ENCODE data around the gene CCZ1. TPM values are rescaled to one million over a fixed set of nuclear protein-coding genes. Genes with fewer than 3 reads are reported as not detected.
A peak's percentile ranks its signal among the peaks of the same experiment; 100 is the strongest.
"Not testable (repeated sequence)": the region's sequence is repeated elsewhere in the genome, so short reads cannot be mapped to it uniquely, and the experiment has no call there.

The CCZ1 gene
- total RNA-seq, 1 experiment from 2014 or later, result 118 TPM

- DNase-seq (ENCODE audit: low read depth), result not testable (repeated sequence)
Measured at GRCh38 chr7:5908835-5909234, 10.3 kb downstream of the CCZ1 start.

GRCh38 chr7:5916529-5916928, 18.0 kb downstream of the CCZ1 start:
- not testable (repeated sequence) for DNase-seq (ENCODE audit: low read depth)

GRCh38 chr7:5924180-5924579, 25.6 kb downstream of the CCZ1 start:
- not testable (repeated sequence) for DNase-seq (ENCODE audit: low read depth)

- DNase-seq (ENCODE audit: low read depth), result not testable (repeated sequence)
Measured at GRCh38 chr7:5924630-5925029, 26.1 kb downstream of the CCZ1 start.

- DNase-seq (ENCODE audit: low read depth), result not testable (repeated sequence)
Measured at GRCh38 chr7:5926263-5926870, 27.8 kb downstream of the CCZ1 start.

- DNase-seq (ENCODE audit: low read depth), result not testable (repeated sequence)
Measured at GRCh38 chr7:5930290-5930689, 31.8 kb downstream of the CCZ1 start.

GRCh38 chr7:5931250-5931649, 32.7 kb downstream of the CCZ1 start:
- DNase-seq (ENCODE audit: low read depth), result peak; percentile 3

- peak; percentile 53 for DNase-seq (ENCODE audit: low read depth)
Measured at GRCh38 chr7:5931905-5932644, 33.5 kb downstream of the CCZ1 start.

GRCh38 chr7:5934945-5935450, 36.5 kb downstream of the CCZ1 start:
- not testable (repeated sequence) for DNase-seq (ENCODE audit: low read depth)

- not testable (repeated sequence) for DNase-seq (ENCODE audit: low read depth)
Measured at GRCh38 chr7:5963205-5963604, 64.7 kb downstream of the CCZ1 start.

GRCh38 chr7:5963810-5964209, 65.3 kb downstream of the CCZ1 start:
- not testable (repeated sequence) for DNase-seq (ENCODE audit: low read depth)

GRCh38 chr7:5970347-5970911, 71.9 kb downstream of the CCZ1 start, which contains the start of gene RSPH10B:
TSS of gene RSPH10B (minus strand) at chr7:5970689. CDS start at chr7:5967116, 3,573 bp downstream.
- not testable (repeated sequence) for DNase-seq (ENCODE audit: low read depth)

GRCh38 chr7:5973580-5973979, 75.0 kb downstream of the CCZ1 start:
- not testable (repeated sequence) for DNase-seq (ENCODE audit: low read depth)

Other genes starting within 250 kb of the CCZ1 start
- 24.8 and 26.3 TPM in 2 replicates for gene RNF216, start 117.1 kb upstream of the CCZ1 start, total RNA-seq (2014; rRNA removed; shearing (Covaris generic))
- gene OCM, start 17.9 kb upstream of the CCZ1 start, total RNA-seq (2014; rRNA removed; shearing (Covaris generic)), result not detected in 2 replicates
- under 0.01 and 0.10 TPM in 2 replicates for gene RSPH10B, start 72.0 kb downstream of the CCZ1 start, total RNA-seq (2014; rRNA removed; shearing (Covaris generic))
- 17.4 and 20.4 TPM in 2 replicates for gene PMS2, start 110.3 kb downstream of the CCZ1 start, total RNA-seq (2014; rRNA removed; shearing (Covaris generic))
- gene AIMP2, start 110.5 kb downstream of the CCZ1 start, total RNA-seq (2014; rRNA removed; shearing (Covaris generic)), result 112 and 121 TPM in 2 replicates
- 0.12 and 0.20 TPM in 2 replicates for gene ANKRD61, start 132.6 kb downstream of the CCZ1 start, total RNA-seq (2014; rRNA removed; shearing (Covaris generic))
- gene EIF2AK1, start 160.4 kb downstream of the CCZ1 start, total RNA-seq (2014; rRNA removed; shearing (Covaris generic)), result 76.7 and 127 TPM in 2 replicates
- gene USP42, start 206.2 kb downstream of the CCZ1 start, total RNA-seq (2014; rRNA removed; shearing (Covaris generic)), result 4.8 and 5.6 TPM in 2 replicates